Measurements from ENCODE around the gene DSE.

Gene DSE

GRCh38 chr6:116450185-116450710 lies 79.5 kb downstream of the DSE start:
- DNase-seq = no peak

GRCh38 chr6:116450769-116451740 lies 80.3 kb downstream of the DSE start:
- DNase-seq = peak; percentile 57 to 59

- no peak for DNase-seq
Measured at GRCh38 chr6:116451916-116452315, 81.2 kb downstream of the DSE start.

GRCh38 chr6:116452531-116452930 lies 81.8 kb downstream of the DSE start:
- DNase-seq = peak in 1 of 2 donors; percentile 50

- DNase-seq = peak in 1 of 2 donors; percentile 55
Measured at GRCh38 chr6:116456106-116456505, 85.4 kb downstream of the DSE start.

GRCh38 chr6:116456927-116457326 lies 86.2 kb downstream of the DSE start:
- peak; percentile 24 to 47 for DNase-seq

- DNase-seq = no peak
Measured at GRCh38 chr6:116458264-116458663, 87.5 kb downstream of the DSE start.

- DNase-seq = no peak
Measured at GRCh38 chr6:116459927-116460326, 89.2 kb downstream of the DSE start.

GRCh38 chr6:116461331-116461931 lies 90.7 kb downstream of the DSE start, which contains the start of gene CALHM6:
Gene CALHM6, plus strand, starts transcription at chr6:116461375. Its CDS starts 555 bp downstream, at chr6:116461930.
- DNase-seq = peak; percentile 64 to 71

GRCh38 chr6:116461932-116462885 lies 91.5 kb downstream of the DSE start:
- DNase-seq = no peak

GRCh38 chr6:116463301-116463700 lies 92.6 kb downstream of the DSE start:
- DNase-seq = no peak

- DNase-seq = peak; percentile 84 to 87
Measured at GRCh38 chr6:116465246-116465645, 94.5 kb downstream of the DSE start.

- no peak for DNase-seq
Measured at GRCh38 chr6:116467096-116467495, 96.3 kb downstream of the DSE start.

- no peak for DNase-seq
Measured at GRCh38 chr6:116467514-116467913, 96.8 kb downstream of the DSE start.

- DNase-seq = no peak
Measured at GRCh38 chr6:116468293-116468692, 97.5 kb downstream of the DSE start.

- DNase-seq = no peak
Measured at GRCh38 chr6:116471531-116471930, 100.8 kb downstream of the DSE start.

GRCh38 chr6:116472706-116473105 lies 102.0 kb downstream of the DSE start:
- DNase-seq = no peak

- peak in 1 of 2 donors; percentile 29 for DNase-seq
Measured at GRCh38 chr6:116475141-116475540, 104.4 kb downstream of the DSE start.

GRCh38 chr6:116476002-116476678 lies 105.4 kb downstream of the DSE start:
- DNase-seq = peak; percentile 60 to 61

GRCh38 chr6:116482780-116483179 lies 112.0 kb downstream of the DSE start:
- DNase-seq = no peak

GRCh38 chr6:116483616-116484015 lies 112.9 kb downstream of the DSE start:
- DNase-seq = no peak

Data from inflammatory macrophage treated with lipopolysaccharide for 1 hour (primary cell).